ENCODE results near the gene CTBP1.
A peak's percentile ranks its signal among the peaks of the same experiment; 100 is the strongest.

The CTBP1 gene

GRCh38 chr4:1255699-1256098 lies 6.8 kb upstream of the CTBP1 start:
- peaks cover 14% of the 10 kb centered on the region for H3K9me3 ChIP-seq (ENCODE audit: control insufficient read depth, insufficient read depth, low read length)

GRCh38 chr4:1255151-1255550 lies 6.2 kb upstream of the CTBP1 start:
- Histone ChIP-seq H3K9ac (ENCODE audit: low read depth, low read length) (no peak overlapping the region), H3K9me3 (ENCODE audit: control insufficient read depth, insufficient read depth, low read length) (peaks cover 14% of the 10 kb centered on the region), H3K36me3 (ENCODE audit: control insufficient read depth, insufficient read depth, low read length) (peaks cover 13% of the 10 kb centered on the region), H3K27me3 (ENCODE audit: control insufficient read depth, insufficient read depth, low read length) (no peaks in the 10 kb centered on the region), H3K4me3 (ENCODE audit: low read depth, low read length) (no peak overlapping the region), H3K4me1 (ENCODE audit: control insufficient read depth, insufficient read depth, low read length) (no peaks in the 10 kb centered on the region)

More at GRCh38 chr4:1255699-1256098, 6.8 kb upstream of the CTBP1 start:
- Histone ChIP-seq H3K9ac (ENCODE audit: low read depth, low read length) (no peak overlapping the region), H3K36me3 (ENCODE audit: control insufficient read depth, insufficient read depth, low read length) (peaks cover 13% of the 10 kb centered on the region), H3K4me3 (ENCODE audit: low read depth, low read length) (no peak overlapping the region), H3K27me3 (ENCODE audit: control insufficient read depth, insufficient read depth, low read length) (no peaks in the 10 kb centered on the region), H3K4me1 (ENCODE audit: control insufficient read depth, insufficient read depth, low read length) (no peaks in the 10 kb centered on the region)

- Histone ChIP-seq H3K9me3 (ENCODE audit: control insufficient read depth, insufficient read depth, low read length) (peaks cover 14% of the 10 kb centered on the region), H3K4me3 (ENCODE audit: low read depth, low read length) (no peak overlapping the region)
Measured at GRCh38 chr4:1253831-1254230, 4.9 kb upstream of the CTBP1 start.

GRCh38 chr4:1252928-1253492 lies 4.1 kb upstream of the CTBP1 start:
- H3K4me1 ChIP-seq (ENCODE audit: control insufficient read depth, insufficient read depth, low read length) = peaks cover 3% of the 10 kb centered on the region
- H3K36me3 ChIP-seq (ENCODE audit: control insufficient read depth, insufficient read depth, low read length) = peaks cover 13% of the 10 kb centered on the region
- H3K9ac ChIP-seq (ENCODE audit: low read depth, low read length) = no peak overlapping the region
- no peak overlapping the region for H3K4me3 ChIP-seq (ENCODE audit: low read depth, low read length)
- peaks cover 14% of the 10 kb centered on the region for H3K9me3 ChIP-seq (ENCODE audit: control insufficient read depth, insufficient read depth, low read length)
- no peaks in the 10 kb centered on the region for H3K27me3 ChIP-seq (ENCODE audit: control insufficient read depth, insufficient read depth, low read length)

More at GRCh38 chr4:1253831-1254230, 4.9 kb upstream of the CTBP1 start:
- Histone ChIP-seq H3K27me3 (ENCODE audit: control insufficient read depth, insufficient read depth, low read length) (no peaks in the 10 kb centered on the region), H3K9ac (ENCODE audit: low read depth, low read length) (no peak overlapping the region), H3K4me1 (ENCODE audit: control insufficient read depth, insufficient read depth, low read length) (peaks cover 3% of the 10 kb centered on the region), H3K36me3 (ENCODE audit: control insufficient read depth, insufficient read depth, low read length) (peaks cover 13% of the 10 kb centered on the region)

- Histone ChIP-seq H3K4me1 (ENCODE audit: control insufficient read depth, insufficient read depth, low read length) (peaks cover 3% of the 10 kb centered on the region), H3K36me3 (ENCODE audit: control insufficient read depth, insufficient read depth, low read length) (peaks cover 13% of the 10 kb centered on the region), H3K9ac (ENCODE audit: low read depth, low read length) (no peak overlapping the region), H3K9me3 (ENCODE audit: control insufficient read depth, insufficient read depth, low read length) (peaks cover 14% of the 10 kb centered on the region), H3K4me3 (ENCODE audit: low read depth, low read length) (no peak overlapping the region), H3K27me3 (ENCODE audit: control insufficient read depth, insufficient read depth, low read length) (no peaks in the 10 kb centered on the region)
Measured at GRCh38 chr4:1251773-1252066, 2.8 kb upstream of the CTBP1 start.

GRCh38 chr4:1250921-1251772 lies 2.2 kb upstream of the CTBP1 start:
- Histone ChIP-seq H3K27me3 (ENCODE audit: control insufficient read depth, insufficient read depth, low read length) (no peaks in the 10 kb centered on the region), H3K36me3 (ENCODE audit: control insufficient read depth, insufficient read depth, low read length) (peaks cover 13% of the 10 kb centered on the region), H3K9ac (ENCODE audit: low read depth, low read length) (no peak overlapping the region), H3K4me1 (ENCODE audit: control insufficient read depth, insufficient read depth, low read length) (peaks cover 3% of the 10 kb centered on the region), H3K9me3 (ENCODE audit: control insufficient read depth, insufficient read depth, low read length) (peaks cover 14% of the 10 kb centered on the region), H3K4me3 (ENCODE audit: low read depth, low read length) (no peak overlapping the region)

- Histone ChIP-seq H3K9ac (ENCODE audit: low read depth, low read length) (no peak overlapping the region), H3K4me1 (ENCODE audit: control insufficient read depth, insufficient read depth, low read length) (peaks cover 3% of the 10 kb centered on the region), H3K36me3 (ENCODE audit: control insufficient read depth, insufficient read depth, low read length) (peaks cover 13% of the 10 kb centered on the region), H3K27me3 (ENCODE audit: control insufficient read depth, insufficient read depth, low read length) (no peaks in the 10 kb centered on the region), H3K9me3 (ENCODE audit: control insufficient read depth, insufficient read depth, low read length) (peaks cover 14% of the 10 kb centered on the region), H3K4me3 (ENCODE audit: low read depth, low read length) (peak overlapping the region; percentile 52)
Measured at GRCh38 chr4:1250527-1250812, 1.5 kb upstream of the CTBP1 start.

GRCh38 chr4:1249731-1250526 lies 999 bp upstream of the CTBP1 start:
- peaks cover 14% of the 10 kb centered on the region for H3K9me3 ChIP-seq (ENCODE audit: control insufficient read depth, insufficient read depth, low read length)
- peak overlapping the region; percentile 52 for H3K4me3 ChIP-seq (ENCODE audit: low read depth, low read length)
- H3K9ac ChIP-seq (ENCODE audit: low read depth, low read length) = peak overlapping the region; percentile 70
- no peaks in the 10 kb centered on the region for H3K27me3 ChIP-seq (ENCODE audit: control insufficient read depth, insufficient read depth, low read length)
- peaks cover 3% of the 10 kb centered on the region for H3K4me1 ChIP-seq (ENCODE audit: control insufficient read depth, insufficient read depth, low read length)
- H3K36me3 ChIP-seq (ENCODE audit: control insufficient read depth, insufficient read depth, low read length) = peaks cover 17% of the 10 kb centered on the region

GRCh38 chr4:1249148-1249730 lies 309 bp upstream of the CTBP1 start:
- peaks cover 14% of the 10 kb centered on the region for H3K9me3 ChIP-seq (ENCODE audit: control insufficient read depth, insufficient read depth, low read length)
- peaks cover 3% of the 10 kb centered on the region for H3K4me1 ChIP-seq (ENCODE audit: control insufficient read depth, insufficient read depth, low read length)
- peak overlapping the region; percentile 70 for H3K9ac ChIP-seq (ENCODE audit: low read depth, low read length)
- peak overlapping the region; percentile 52 for H3K4me3 ChIP-seq (ENCODE audit: low read depth, low read length)
- no peaks in the 10 kb centered on the region for H3K27me3 ChIP-seq (ENCODE audit: control insufficient read depth, insufficient read depth, low read length)
- H3K36me3 ChIP-seq (ENCODE audit: control insufficient read depth, insufficient read depth, low read length) = peaks cover 17% of the 10 kb centered on the region

GRCh38 chr4:1247864-1248244 lies 1.1 kb downstream of the CTBP1 start:
- peaks cover 3% of the 10 kb centered on the region for H3K4me1 ChIP-seq (ENCODE audit: control insufficient read depth, insufficient read depth, low read length)
- H3K27me3 ChIP-seq (ENCODE audit: control insufficient read depth, insufficient read depth, low read length) = no peaks in the 10 kb centered on the region
- H3K36me3 ChIP-seq (ENCODE audit: control insufficient read depth, insufficient read depth, low read length) = peaks cover 14% of the 10 kb centered on the region
- peaks cover 4% of the 10 kb centered on the region for H3K9me3 ChIP-seq (ENCODE audit: control insufficient read depth, insufficient read depth, low read length)
- peak overlapping the region; percentile 76 for H3K9ac ChIP-seq (ENCODE audit: low read depth, low read length)
- peak overlapping the region; percentile 76 for H3K4me3 ChIP-seq (ENCODE audit: low read depth, low read length)

- peak overlapping the region; percentile 76 for H3K4me3 ChIP-seq (ENCODE audit: low read depth, low read length)
- peak overlapping the region; percentile 76 for H3K9ac ChIP-seq (ENCODE audit: low read depth, low read length)
- H3K9me3 ChIP-seq (ENCODE audit: control insufficient read depth, insufficient read depth, low read length) = peaks cover 3% of the 10 kb centered on the region
- H3K36me3 ChIP-seq (ENCODE audit: control insufficient read depth, insufficient read depth, low read length) = peaks cover 14% of the 10 kb centered on the region
- peaks cover 3% of the 10 kb centered on the region for H3K4me1 ChIP-seq (ENCODE audit: control insufficient read depth, insufficient read depth, low read length)
- H3K27me3 ChIP-seq (ENCODE audit: control insufficient read depth, insufficient read depth, low read length) = no peaks in the 10 kb centered on the region
Measured at GRCh38 chr4:1246901-1247863, 1.7 kb downstream of the CTBP1 start.

Data from iPS-15b (cell line).